Activated naive CD4-positive, alpha-beta T cell treated with anti-CD3 and anti-CD28 coated beads for 36 hours (primary cell): Measurements from ENCODE around the gene PARPBP. TPM values are rescaled to one million over a fixed set of nuclear protein-coding genes. Genes with fewer than 3 reads are reported as not detected.
A peak's percentile ranks its signal among the peaks of the same experiment; 100 is the strongest.
"Not testable (repeated sequence)": the region's sequence is repeated elsewhere in the genome, so short reads cannot be mapped to it uniquely, and the experiment has no call there.

ENCODE experiments used
- CTCF ChIA-PET: fragments of 350-600 bp; sonication (Branson Sonifier 250); formaldehyde crosslinking; loops from one replicate; lab custom pipeline; 2021; ENCODE audit warnings: antibody characterized with exemption; lab: Charles Lee
- DNase-seq: peaks from one replicate; pipeline ENCODE4 v3.0.0-alpha.2; 2020
- H3K27ac Mint-ChIP-seq: one replicate; pipeline ENCODE4 v1.8.0; 2021; ENCODE audit warnings: mild to moderate bottlenecking, mixed read lengths
- H3K27me3 Mint-ChIP-seq: one replicate; pipeline ENCODE4 v1.8.0; 2021; ENCODE audit warnings: low read depth, mixed read lengths
- H3K36me3 Mint-ChIP-seq: one replicate; pipeline ENCODE4 v1.8.0; 2021; ENCODE audit warnings: low read depth, mixed read lengths
- H3K4me1 Mint-ChIP-seq: one replicate; pipeline ENCODE4 v1.8.0; 2021; ENCODE audit warnings: low read depth, mixed read lengths
- H3K4me3 Mint-ChIP-seq: one replicate; pipeline ENCODE4 v1.8.0; 2021; ENCODE audit warnings: mild to moderate bottlenecking, moderate library complexity, mixed read lengths
- H3K9me3 Mint-ChIP-seq: one replicate; pipeline ENCODE4 v1.8.0; 2021; ENCODE audit warnings: mixed read lengths
- intact Hi-C: fragments of 100-400 bp; cut with micrococcal nuclease; formaldehyde crosslinking; loops from one replicate; pipeline ENCODE4 v1.15.1; 2023
- total RNA-seq, 2 experiments: library from RNA; stranded (reverse); gene quantifications; one replicate each; pipeline ENCODE4 v1.2.3, GENCODE V29; 2021

The PARPBP gene, protein sequence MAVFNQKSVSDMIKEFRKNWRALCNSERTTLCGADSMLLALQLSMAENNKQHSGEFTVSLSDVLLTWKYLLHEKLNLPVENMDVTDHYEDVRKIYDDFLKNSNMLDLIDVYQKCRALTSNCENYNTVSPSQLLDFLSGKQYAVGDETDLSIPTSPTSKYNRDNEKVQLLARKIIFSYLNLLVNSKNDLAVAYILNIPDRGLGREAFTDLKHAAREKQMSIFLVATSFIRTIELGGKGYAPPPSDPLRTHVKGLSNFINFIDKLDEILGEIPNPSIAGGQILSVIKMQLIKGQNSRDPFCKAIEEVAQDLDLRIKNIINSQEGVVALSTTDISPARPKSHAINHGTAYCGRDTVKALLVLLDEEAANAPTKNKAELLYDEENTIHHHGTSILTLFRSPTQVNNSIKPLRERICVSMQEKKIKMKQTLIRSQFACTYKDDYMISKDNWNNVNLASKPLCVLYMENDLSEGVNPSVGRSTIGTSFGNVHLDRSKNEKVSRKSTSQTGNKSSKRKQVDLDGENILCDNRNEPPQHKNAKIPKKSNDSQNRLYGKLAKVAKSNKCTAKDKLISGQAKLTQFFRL
- total RNA-seq, result 10 to 100 TPM; 28.8 to 29.5 TPM

DNA sequence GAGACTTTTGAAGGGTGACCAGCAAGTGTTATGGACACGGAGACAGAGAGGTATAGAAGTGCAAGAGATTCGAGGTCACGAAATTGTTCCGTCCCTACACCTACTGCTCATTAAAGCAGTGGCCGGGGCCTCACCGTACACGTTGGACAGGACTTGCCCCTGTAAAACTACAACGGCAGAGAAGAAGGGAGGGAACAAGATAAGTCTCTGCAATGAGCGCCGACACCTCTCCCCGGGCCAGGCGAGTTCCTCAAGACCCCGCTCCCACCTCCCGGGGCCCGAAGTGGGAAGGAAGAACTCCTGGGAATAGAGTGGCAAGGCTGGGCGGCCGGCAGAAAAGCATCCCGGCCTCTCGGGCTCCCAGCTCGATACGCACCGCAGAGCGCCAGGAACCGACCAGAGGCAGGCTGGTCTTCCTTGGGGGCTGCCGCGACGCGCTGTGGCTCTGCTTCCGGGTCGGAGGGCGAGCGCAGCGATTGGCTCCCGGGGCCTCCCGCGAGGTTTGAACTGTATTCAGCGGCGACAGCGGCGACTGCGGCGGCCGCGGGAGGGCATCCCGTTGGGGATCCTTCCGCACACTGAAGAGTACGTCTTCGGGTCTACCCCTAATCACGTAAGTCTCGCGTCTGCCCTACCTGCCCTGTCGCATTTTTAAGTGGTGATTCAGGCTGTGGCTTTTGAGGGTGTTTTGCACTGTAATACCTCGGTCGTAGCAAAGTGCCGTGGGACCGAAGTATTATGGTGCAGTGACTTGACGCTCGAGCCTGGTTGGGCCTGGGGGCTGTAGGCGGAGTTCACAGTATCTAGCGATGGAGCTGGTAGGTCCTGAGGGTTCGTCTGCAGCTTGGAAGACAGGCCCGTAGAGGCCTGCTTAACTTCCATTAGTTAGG lies at the start of gene PARPBP, which contains the start of gene NUP37:
Gene PARPBP (plus strand): TSS at position 510 of the 890 bp plus-strand sequence. CDS start 3,706 bp downstream, outside the sequence.
Gene NUP37 (minus strand): TSS at position 441 of the 890 bp plus-strand sequence. CDS start 1,596 bp downstream, outside the sequence.
- intact Hi-C loops, result loop anchor here (1.0 to 10.0 kb wide), 15 partner anchors 48 to 1978 kb away; partner anchors contain the start of genes ARL1, BLTP3B, CHPT1 and DEPDC4
- Mint-ChIP-seq H3K27ac (peak within 1 kb of the TSS; percentile 80), H3K4me1 (peaks cover 19% of the 10 kb centered on the region), H3K9me3 (no peaks in the 10 kb centered on the region), H3K27me3 (no peaks in the 10 kb centered on the region), H3K4me3 (peak within 1 kb of the TSS; percentile 90), H3K36me3 (peaks cover 14% of the 10 kb centered on the region)
- CTCF ChIA-PET, result interaction anchor here (0.5 to 0.8 kb wide), 2 partner anchors 8 to 10 kb away, joined by 3 read pairs; no protein-coding TSS in a partner anchor
- peak; percentile 95 for DNase-seq

- H3K27ac Mint-ChIP-seq, H3K4me1 Mint-ChIP-seq, DNase-seq, H3K9me3 Mint-ChIP-seq, H3K4me3 Mint-ChIP-seq, intact Hi-C loops, H3K27me3 Mint-ChIP-seq, H3K36me3 Mint-ChIP-seq: not testable (repeated sequence)
- CTCF ChIA-PET, result interaction anchor here (0.6 kb wide), 1 partner anchor 38 kb away, joined by 4 read pairs; no protein-coding TSS in a partner anchor
Observed at GRCh38 chr12:102072092-102072491, 47.9 kb upstream of the PARPBP start.

- intact Hi-C loops, result no loop called here
- H3K36me3 Mint-ChIP-seq, result peaks cover 35% of the 10 kb centered on the region
- CTCF ChIA-PET, result no interaction called here
- no peaks in the 10 kb centered on the region for H3K9me3 Mint-ChIP-seq
- DNase-seq, result no peak
- H3K4me3 Mint-ChIP-seq, result no peak overlapping the region
- no peaks in the 10 kb centered on the region for H3K27me3 Mint-ChIP-seq
- H3K27ac Mint-ChIP-seq, result no peak overlapping the region
- no peaks in the 10 kb centered on the region for H3K4me1 Mint-ChIP-seq
Observed at GRCh38 chr12:102080842-102081241, 39.1 kb upstream of the PARPBP start.

GRCh38 chr12:102089228-102089835 lies 30.7 kb upstream of the PARPBP start:
- H3K27ac Mint-ChIP-seq, H3K9me3 Mint-ChIP-seq, DNase-seq, H3K27me3 Mint-ChIP-seq, intact Hi-C loops, H3K4me3 Mint-ChIP-seq, H3K4me1 Mint-ChIP-seq: not testable (repeated sequence)
- CTCF ChIA-PET, result interaction anchor here (0.6 to 0.7 kb wide), 3 partner anchors 80 to 329 kb away, joined by 3 to 5 read pairs (median 4); no protein-coding TSS in a partner anchor
- peaks cover 18% of the 10 kb centered on the region for H3K36me3 Mint-ChIP-seq

GRCh38 chr12:102093319-102093718 lies 26.7 kb upstream of the PARPBP start:
- DNase-seq, result no peak
- no peak overlapping the region for H3K4me3 Mint-ChIP-seq
- intact Hi-C loops, result loop anchor here (10.0 kb wide), 1 partner anchor 721 kb away; no protein-coding TSS in a partner anchor
- no peak overlapping the region for H3K27ac Mint-ChIP-seq
- no peaks in the 10 kb centered on the region for H3K27me3 Mint-ChIP-seq
- peaks cover 16% of the 10 kb centered on the region for H3K36me3 Mint-ChIP-seq
- CTCF ChIA-PET, result no interaction called here
- H3K4me1 Mint-ChIP-seq, result no peaks in the 10 kb centered on the region
- H3K9me3 Mint-ChIP-seq, result no peaks in the 10 kb centered on the region

DNA sequence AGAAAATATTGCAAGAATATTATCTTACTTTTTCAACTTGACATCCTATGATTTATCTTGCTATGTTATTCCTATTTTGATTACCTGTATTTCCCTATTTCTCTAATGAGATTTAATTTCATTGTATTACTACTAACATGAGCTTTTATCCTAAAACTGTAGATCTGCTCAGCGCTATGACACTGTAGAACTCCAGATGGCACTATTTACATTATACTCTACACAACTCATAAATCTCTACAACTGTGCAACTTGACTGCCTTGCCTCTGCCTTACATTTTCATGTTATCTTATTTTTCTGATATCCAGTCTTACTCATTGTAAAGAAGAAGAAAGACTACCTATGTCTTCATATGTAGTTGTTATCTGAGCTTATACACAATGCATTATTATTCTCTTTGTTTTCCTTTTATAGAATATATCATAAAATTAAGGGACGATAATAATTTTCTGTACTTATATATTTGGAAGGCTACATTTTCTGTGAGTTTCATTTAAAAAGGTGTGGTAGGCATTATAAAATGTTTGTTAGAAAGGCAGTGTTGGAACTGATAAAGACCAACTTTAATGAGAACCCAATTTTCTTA lies 24.2 kb upstream of the PARPBP start:
- H3K27me3 Mint-ChIP-seq, result no peaks in the 10 kb centered on the region
- CTCF ChIA-PET, result interaction anchor here (0.5 to 0.6 kb wide), 2 partner anchors 35 to 383 kb away, joined by 3 read pairs; no protein-coding TSS in a partner anchor
- peaks cover 16% of the 10 kb centered on the region for H3K36me3 Mint-ChIP-seq
- H3K4me1 Mint-ChIP-seq, result no peaks in the 10 kb centered on the region
- no peaks in the 10 kb centered on the region for H3K9me3 Mint-ChIP-seq
- intact Hi-C loops, result loop anchor here (1.0 to 10.0 kb wide), 3 partner anchors 389 to 719 kb away; no protein-coding TSS in a partner anchor
- no peak overlapping the region for H3K27ac Mint-ChIP-seq
- no peak for DNase-seq
- no peak overlapping the region for H3K4me3 Mint-ChIP-seq

DNA sequence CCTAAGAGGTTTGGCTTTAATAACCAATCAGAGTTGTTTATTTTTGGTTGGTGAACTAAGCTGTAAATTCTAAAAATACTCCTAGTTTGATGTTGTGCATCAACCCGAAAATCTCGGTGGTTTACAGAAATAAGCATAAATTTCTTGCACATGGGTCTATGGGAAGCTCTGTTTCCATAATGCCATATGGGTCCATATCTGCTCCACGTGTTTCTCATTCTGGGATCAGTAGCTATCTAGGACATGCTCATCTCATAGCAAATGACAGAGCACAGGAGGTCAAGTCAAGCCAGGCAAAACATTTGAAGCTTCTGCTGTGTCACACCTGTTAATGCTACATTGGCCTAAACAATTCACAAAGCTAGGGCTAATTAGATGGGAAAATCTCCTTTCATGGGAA lies 23.1 kb upstream of the PARPBP start:
- Mint-ChIP-seq H3K4me1 (no peaks in the 10 kb centered on the region), H3K9me3 (no peaks in the 10 kb centered on the region), H3K36me3 (peaks cover 16% of the 10 kb centered on the region), H3K4me3 (no peak overlapping the region), H3K27me3 (no peaks in the 10 kb centered on the region), H3K27ac (no peak overlapping the region)
- CTCF ChIA-PET, result no interaction called here
- DNase-seq, result no peak
- intact Hi-C loops, result loop anchor here (10.0 kb wide), 1 partner anchor 718 kb away; no protein-coding TSS in a partner anchor

- no peaks in the 10 kb centered on the region for H3K9me3 Mint-ChIP-seq
- CTCF ChIA-PET, result no interaction called here
- H3K27ac Mint-ChIP-seq, result no peak overlapping the region
- H3K4me3 Mint-ChIP-seq, result no peak overlapping the region
- peaks cover 6% of the 10 kb centered on the region for H3K4me1 Mint-ChIP-seq
- H3K36me3 Mint-ChIP-seq, result peaks cover 72% of the 10 kb centered on the region
- no peaks in the 10 kb centered on the region for H3K27me3 Mint-ChIP-seq
- intact Hi-C loops, result no loop called here
- no peak for DNase-seq
Observed at GRCh38 chr12:102106905-102107304, 13.1 kb upstream of the PARPBP start.

- H3K27me3 Mint-ChIP-seq, result no peaks in the 10 kb centered on the region
- peaks cover 6% of the 10 kb centered on the region for H3K4me1 Mint-ChIP-seq
- H3K9me3 Mint-ChIP-seq, result no peaks in the 10 kb centered on the region
- H3K36me3 Mint-ChIP-seq, result peaks cover 70% of the 10 kb centered on the region
- no peak overlapping the region for H3K27ac Mint-ChIP-seq
- intact Hi-C loops, result no loop called here
- no peak for DNase-seq
- H3K4me3 Mint-ChIP-seq, result no peak overlapping the region
- CTCF ChIA-PET, result no interaction called here
Observed at GRCh38 chr12:102107970-102108369, 12.0 kb upstream of the PARPBP start.

- no peaks in the 10 kb centered on the region for H3K9me3 Mint-ChIP-seq
- no peak for DNase-seq
- intact Hi-C loops, result no loop called here
- no peak overlapping the region for H3K4me3 Mint-ChIP-seq
- peaks cover 61% of the 10 kb centered on the region for H3K36me3 Mint-ChIP-seq
- CTCF ChIA-PET, result interaction anchor here (1.5 kb wide), 1 partner anchor 10 kb away, joined by 3 read pairs; no protein-coding TSS in a partner anchor
- no peak overlapping the region for H3K27ac Mint-ChIP-seq
- H3K27me3 Mint-ChIP-seq, result no peaks in the 10 kb centered on the region
- H3K4me1 Mint-ChIP-seq, result peaks cover 6% of the 10 kb centered on the region
Observed at GRCh38 chr12:102110782-102111181, 9.2 kb upstream of the PARPBP start.

- Mint-ChIP-seq H3K4me3 (no peak overlapping the region), H3K27ac (no peak overlapping the region), H3K27me3 (no peaks in the 10 kb centered on the region), H3K36me3 (peaks cover 35% of the 10 kb centered on the region), H3K4me1 (peaks cover 9% of the 10 kb centered on the region), H3K9me3 (no peaks in the 10 kb centered on the region)
- intact Hi-C loops, result no loop called here
- DNase-seq, result no peak
- CTCF ChIA-PET, result no interaction called here
Observed at GRCh38 chr12:102114212-102114611, 5.8 kb upstream of the PARPBP start.
